Measurements from ENCODE around the gene RUBCN.

RUBCN gene

DNA sequence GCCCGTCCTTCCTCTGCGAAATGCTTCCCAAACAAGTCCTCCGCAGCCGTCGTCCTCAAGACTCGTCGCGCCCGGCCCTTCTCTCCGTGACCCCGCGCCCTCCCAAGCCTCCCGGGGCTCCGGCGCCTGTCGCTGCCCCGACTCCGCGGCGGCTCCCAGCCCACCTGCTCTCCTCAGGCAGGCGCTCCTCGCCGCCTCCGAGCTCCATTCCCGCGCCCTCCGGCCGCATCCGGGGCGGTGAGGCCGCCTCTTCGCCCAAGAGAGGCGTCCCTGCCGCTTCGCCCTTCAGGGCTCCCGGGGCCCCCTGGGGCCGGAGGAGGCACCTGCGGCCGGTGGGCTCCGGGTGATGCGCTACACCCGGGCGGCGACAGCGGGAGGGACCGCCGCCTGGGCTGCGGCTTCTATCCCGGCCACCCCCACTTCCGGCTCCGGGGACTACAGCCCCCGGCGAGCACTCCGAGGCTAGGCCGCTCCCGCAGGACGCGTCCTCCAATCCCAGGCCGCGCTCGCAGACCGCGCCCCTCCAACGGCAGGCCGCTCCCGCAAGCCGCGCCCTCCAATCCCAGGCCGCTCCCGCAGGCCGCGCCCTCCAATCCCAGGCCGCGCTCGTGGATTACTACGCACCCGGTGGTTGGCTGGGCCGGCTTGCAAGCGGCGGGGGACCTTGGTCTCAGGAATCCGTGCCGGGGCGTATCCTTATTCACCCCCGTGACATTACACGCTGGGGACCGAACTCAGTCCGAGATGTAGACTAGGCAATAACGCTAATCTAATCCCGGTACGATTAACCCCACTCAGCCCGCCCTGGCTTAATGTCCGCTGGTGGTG is at the start of gene RUBCN:
Gene RUBCN, minus strand, starts transcription at position 414 of the 828 bp plus-strand sequence. Its CDS starts 185 bp downstream, at position 229.
- DNase-seq (ENCODE audit: low spot score) = peak; percentile 99

DNA sequence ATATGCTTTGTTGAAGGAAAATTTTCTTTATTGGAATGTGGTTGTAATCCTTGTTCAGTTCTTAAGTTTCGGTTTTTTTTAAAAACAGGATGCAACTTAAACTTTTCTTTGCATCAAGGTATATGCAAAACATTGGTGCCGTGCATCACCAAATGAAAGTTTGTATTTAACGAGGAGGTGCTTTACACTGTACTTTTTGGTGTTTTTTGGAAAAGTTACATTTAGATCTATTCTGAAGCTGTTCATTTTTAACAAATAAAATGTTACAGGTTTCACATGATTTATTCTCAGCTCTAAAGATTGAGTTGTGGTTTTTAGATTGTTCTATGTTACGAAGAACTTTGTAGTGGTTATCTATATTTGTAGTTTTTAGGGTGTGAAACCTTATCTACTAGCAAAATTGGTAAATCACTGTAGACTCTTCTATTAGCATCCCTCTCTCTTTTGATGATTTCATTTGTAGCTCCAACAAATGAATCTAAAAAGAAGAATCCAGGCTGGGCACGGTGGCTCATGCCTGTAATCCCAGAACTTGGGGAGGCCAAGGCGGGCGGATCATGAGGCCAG is 47.4 kb upstream of the RUBCN start:
- no peak for DNase-seq (ENCODE audit: low spot score)

DNA sequence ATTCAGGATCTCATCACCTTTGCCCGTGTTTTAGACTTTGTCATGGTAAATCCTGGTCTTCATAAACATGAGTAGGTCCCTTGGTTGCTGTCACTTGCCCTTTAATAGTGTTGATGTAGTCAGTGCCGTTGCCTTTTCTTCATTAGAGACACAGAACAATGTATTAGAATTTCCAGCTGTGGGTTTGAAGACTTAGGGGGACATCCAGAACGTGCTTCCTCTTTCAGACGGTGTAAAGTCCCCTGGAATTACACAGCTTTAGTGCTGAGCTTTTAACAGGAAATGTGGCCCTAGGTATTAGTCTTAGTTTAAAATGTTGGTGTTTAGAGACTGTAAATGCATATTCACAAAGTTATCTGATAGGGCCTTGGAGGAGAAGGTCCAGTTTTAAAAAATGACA is 45.5 kb upstream of the RUBCN start:
- DNase-seq (ENCODE audit: low spot score) = no peak

DNA sequence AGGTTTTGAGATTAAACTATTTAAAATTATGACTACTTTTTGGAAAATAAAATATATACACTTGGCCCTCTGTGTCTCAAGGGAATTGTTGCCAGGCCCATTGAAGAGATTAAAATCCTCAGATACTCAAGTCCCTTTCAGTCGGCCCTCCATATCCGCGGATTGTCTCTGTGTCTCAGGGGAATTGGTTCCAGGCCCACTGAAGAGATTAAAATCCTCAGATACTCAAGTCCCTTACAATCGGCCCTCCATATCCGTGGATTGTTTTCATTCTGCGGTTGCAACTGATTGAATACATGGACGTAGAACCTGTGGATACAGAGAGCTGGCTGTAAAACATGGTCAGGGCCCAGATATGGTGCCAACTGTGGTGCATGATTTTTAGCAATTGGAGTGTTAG is 38.6 kb upstream of the RUBCN start:
- no peak for DNase-seq (ENCODE audit: low spot score)

DNA sequence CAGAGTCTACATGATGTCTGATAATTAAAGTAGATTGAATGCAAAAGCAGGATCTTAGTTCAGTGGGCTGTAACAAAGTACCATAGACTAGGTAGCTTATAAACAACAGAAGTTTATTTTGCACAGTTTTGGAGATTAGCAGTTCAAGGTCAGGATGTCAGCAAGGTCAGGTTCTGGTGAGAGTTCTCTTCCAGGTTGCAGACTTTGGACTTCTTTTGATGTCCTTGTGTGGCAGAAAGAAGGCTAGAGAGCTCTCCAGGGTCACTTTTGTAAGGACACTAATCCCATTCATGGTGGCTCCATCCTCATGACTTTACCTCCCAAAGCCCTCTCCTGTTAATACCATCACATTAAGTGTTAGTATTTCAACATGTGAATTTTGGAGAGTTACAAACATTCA is 25.1 kb upstream of the RUBCN start:
- no peak for DNase-seq (ENCODE audit: low spot score)

DNA sequence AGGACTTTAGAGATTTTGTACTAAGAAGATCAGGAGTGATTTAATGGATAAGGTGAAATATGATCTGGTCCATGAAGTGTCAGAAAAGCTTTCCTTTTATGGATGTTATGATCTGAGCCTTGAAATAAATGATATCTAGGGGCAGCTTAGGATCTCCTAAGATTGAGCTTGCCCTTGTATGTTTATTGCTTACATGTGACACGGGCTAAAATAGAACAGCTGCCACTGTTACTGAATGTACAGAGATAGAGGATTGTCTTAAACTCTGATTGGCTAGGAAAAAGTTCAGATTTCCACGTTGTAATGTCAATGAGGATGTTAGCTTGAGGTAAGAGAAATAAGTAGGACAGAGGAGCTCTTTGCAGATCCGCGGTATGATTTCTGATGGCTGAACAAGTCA is 21.8 kb upstream of the RUBCN start:
- no peak for DNase-seq (ENCODE audit: low spot score)

DNA sequence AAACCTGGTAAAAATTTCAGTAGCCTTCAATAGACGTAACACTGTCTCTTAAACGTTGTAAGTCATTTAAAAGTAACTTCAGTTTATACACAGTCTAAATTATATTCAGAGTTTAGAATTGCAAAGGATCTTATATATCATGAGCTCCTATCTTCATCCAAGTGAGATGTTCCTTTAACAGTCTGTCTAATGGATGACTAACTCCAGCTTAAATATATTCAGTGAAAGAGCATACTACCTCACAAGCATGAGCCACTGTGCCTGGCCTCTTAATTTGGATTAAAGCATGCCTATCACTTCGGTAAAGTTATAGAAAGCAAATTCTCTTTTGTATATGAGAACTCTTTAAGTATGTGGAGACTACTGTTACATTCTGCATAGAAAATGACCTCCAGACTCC is 20.0 kb upstream of the RUBCN start:
- no peak for DNase-seq (ENCODE audit: low spot score)

DNA sequence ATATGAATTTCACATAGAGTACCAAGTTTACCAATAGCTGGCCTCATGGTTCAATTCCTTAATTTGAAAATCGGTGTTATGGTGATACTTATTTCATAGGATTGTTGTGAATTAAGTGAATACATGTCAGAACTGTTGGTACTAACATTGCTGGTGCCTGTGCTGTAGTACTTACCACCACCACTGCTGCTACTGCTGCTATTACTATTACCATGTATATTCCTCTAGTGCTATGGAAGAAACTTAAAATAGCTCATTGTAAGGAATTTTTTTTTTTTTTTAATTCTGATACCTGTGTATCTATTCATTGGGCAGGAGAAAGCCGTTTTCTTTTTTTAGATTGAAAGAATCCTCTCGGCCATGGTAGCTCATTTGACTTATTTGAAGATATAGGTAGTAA is 16.6 kb upstream of the RUBCN start:
- no peak for DNase-seq (ENCODE audit: low spot score)

DNA sequence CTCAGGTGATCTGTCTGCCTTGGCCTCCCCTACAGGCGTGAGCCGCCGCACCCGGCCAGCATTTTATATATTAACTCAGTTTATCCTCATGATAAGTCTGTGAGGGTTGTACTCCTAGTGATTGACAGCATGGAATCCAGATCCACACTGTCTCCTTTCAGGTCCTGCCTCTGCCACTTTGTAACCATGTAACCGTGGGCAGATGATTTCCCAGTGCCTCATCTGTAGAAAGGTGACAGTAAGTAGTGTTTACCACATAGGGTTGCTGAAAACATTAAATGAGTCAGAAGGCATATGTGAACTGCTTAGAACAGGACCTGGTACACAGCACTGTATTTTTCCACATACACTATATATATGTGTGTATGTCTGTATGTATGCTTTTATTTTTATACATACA is 15.4 kb upstream of the RUBCN start:
- no peak for DNase-seq (ENCODE audit: low spot score)

DNA sequence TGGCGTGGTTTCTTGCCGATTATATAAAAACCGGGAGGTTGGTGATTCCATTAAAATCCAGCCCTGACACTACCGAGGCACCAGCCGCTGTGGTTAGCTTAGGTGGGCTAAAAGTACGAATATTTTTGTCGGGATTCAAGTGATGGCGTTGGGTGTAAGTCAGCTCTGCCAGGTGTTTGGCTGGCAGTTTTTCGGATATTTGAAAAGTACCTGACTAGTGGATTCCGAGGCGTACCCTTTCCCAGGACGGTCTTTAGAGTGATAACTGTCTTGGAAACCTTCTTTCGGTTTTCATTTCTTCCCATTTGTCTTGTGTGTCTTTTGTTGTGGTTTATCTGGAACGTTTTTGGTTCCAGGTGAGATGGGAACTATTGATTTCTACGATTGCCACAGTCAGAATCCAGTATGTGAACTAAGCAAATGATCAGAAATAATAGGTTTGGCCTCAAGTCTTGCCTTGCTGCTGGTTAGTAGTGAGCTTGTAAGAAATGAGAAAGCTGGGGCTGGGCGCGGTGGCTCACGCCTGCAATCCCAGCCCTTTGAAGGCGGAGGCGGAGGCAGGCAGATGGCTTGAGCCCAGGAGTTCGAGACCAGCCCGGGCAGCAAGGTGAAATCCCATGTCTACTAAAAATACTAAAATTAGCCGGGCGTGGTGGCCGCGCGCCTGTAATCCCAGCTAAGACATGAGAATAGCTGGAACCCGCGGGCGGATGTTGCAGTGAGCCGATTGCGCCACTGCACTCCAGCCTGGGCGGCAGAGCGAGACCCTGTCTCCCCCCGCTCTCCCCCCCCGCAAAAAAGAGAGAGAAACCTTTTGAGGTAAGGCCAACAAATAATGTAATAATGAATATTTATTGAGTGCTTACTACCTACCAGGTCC is 14.4 kb upstream of the RUBCN start:
- peak; percentile 32 for DNase-seq (ENCODE audit: low spot score)

DNA sequence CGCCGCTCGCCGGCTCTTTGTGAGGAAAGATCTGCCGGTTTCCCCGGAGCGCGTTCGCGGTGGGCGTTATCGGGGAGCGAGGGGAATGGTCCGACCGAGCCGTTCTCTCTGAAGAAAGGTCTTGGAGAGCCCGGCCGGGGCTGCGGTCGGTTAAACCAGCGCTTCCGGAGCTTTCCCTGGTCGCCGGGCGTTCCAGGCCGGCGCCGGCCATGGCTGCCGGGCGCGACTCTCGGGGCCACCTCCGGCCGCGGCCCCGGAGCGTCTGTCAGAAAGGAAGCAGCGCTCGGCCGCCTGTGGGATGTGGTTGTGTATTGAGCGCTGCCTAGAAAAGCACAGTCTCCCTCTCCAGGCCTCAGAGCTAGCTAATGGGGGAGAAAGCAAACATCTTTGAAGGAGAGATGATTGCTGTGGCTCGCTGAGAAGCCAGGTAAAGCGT is 13.7 kb upstream of the RUBCN start:
- peak; percentile 72 for DNase-seq (ENCODE audit: low spot score)

DNA sequence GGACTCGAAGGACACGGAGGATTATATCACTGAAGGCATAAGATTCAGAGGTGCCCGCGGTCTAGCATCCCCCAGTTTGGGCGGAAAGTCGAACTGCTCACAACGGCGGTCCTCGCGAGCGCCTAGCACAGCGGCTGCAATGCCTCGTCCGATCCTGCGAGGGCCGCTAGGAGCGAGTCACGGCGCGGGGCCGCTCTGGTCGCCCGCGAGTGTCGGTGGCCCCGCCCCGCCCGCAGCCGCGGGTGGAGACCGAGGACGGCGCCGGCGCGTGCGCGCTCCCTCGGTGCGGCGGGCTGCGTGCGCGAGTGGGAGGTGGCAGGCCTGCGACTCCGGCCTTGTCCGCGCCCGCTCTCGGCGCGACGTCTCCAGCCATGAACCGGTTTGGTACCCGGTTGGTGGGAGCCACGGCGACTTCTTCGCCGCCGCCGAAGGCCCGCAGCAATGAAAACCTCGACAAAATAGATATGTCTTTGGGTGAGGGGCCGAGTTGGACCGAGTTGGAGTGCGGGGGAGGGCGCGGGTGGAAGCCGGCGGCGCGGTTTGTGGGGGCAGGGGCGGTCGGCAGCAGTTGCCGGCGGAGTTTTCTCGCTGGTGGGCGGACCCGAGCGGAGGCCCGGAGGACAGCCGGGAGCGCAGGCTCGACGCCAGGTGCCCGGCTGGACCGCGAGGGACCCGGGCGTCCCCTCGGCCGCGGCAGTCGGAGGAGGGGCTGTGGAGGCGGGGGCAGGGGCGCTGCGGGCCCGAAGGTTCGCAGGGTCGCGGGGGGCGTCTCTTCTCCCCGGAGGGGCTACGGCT is 13.1 kb upstream of the RUBCN start, which contains the start of gene FYTTD1:
Gene FYTTD1, plus strand, starts transcription at position 283 of the 795 bp plus-strand sequence. Its CDS starts 89 bp downstream, at position 372.
- peak; percentile 96 for DNase-seq (ENCODE audit: low spot score)

DNA sequence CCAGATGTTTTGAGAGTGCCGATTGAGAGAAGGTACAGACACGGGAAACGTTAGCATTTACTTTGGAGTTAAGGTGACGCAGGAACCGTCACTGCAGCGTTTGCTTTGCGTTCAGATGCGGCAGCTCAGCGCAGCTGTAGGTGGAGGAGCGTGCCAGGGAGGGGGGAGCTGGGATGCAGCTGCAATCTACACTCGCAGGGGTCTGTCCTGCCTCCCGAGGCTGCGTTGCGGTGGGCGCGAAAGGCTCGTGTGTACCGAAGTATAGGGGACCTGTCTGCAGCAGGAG is 12.6 kb upstream of the RUBCN start:
- DNase-seq (ENCODE audit: low spot score) = no peak

DNA sequence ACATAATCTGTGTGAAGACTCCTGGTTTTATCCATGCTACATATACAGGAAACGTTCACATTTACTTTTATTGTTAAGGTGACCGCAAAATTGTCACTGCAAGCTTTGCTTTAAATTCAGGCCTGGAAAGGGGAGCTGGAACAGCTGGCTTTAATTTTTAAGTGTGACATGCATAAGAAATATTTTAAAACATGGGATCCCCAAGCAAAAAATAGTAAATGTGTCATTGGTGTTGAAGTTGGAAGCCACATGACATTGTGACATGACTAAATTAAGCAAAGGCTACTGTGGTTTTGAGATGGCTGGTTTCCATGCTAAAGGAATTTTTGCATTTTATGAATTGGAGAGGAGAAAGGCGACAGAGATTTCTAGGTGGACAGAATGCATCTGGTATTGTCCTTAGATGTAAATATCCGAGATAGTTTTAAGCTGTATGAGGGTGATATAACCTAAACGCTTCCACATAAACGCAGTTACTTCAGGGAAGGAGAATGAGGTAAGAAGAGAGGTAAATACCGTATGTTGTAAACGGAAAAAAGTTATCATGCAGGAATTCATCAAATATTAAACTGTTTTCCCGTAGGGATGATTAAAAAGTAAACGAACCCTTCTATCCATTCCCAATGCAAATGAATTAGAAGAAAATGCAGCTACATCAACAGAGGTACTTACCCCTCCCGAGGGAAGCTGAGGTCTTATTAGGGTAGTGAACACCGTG is 12.1 kb upstream of the RUBCN start:
- no peak for DNase-seq (ENCODE audit: low spot score)

DNA sequence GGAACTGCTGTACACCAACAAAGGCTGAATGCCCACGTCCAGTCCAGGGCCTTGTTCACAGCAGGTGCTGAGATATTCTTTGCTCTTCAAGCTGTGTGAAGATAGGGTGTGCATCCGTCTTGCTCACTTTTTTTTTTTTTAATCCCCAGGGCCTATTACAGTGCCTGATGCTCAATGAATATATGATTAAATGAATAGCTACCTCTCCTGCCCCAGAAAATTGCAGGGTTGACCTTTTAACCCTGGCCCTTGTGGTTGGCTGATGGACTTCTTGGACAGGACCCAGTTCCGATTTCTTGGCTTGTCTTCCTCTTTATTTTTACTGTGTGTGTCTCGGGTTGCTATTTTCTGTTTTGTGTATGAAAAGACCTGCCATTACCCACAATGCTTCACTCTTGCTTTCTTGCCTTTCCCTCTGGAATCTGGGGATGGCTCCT is 10.1 kb upstream of the RUBCN start:
- peak; percentile 35 for DNase-seq (ENCODE audit: low spot score)

DNA sequence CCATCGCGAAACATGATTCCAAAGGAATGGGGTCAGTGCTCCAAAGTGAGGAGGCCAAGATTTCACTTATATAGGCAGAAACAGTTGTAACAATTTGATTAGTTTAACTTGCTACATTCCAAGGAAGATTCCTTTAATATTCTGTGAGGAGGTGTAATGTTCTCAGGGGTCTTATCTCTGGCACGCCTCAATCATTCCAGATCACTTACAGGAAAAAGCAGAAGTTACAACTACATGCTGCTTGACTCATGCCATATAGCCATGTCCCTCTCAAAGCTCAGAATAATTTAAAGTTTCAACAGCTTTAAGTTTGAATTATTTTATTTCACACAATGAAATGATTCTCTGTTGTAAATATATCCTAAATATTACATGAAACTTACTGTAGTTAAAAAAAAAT is 9.5 kb upstream of the RUBCN start:
- no peak for DNase-seq (ENCODE audit: low spot score)

DNA sequence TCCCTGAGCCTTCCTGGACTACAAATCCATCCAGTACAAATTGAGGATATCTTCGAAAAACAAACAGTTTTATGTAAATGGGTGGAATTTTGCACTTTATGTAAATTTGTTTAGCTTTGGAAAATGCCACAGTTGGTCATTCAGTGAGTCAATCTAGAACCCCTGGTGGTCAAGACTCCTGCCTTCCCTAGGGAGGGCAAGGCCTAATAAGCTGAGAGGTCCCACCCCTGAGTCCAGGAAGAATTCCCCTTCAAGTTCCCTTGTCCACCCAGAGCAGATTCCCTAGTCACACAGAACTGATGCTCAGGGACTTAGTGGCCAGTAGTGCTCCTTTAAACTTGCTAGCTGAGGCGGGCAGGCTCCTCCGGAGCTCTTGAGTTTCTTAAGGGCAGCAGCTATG is 6.1 kb upstream of the RUBCN start:
- no peak for DNase-seq (ENCODE audit: low spot score)

DNA sequence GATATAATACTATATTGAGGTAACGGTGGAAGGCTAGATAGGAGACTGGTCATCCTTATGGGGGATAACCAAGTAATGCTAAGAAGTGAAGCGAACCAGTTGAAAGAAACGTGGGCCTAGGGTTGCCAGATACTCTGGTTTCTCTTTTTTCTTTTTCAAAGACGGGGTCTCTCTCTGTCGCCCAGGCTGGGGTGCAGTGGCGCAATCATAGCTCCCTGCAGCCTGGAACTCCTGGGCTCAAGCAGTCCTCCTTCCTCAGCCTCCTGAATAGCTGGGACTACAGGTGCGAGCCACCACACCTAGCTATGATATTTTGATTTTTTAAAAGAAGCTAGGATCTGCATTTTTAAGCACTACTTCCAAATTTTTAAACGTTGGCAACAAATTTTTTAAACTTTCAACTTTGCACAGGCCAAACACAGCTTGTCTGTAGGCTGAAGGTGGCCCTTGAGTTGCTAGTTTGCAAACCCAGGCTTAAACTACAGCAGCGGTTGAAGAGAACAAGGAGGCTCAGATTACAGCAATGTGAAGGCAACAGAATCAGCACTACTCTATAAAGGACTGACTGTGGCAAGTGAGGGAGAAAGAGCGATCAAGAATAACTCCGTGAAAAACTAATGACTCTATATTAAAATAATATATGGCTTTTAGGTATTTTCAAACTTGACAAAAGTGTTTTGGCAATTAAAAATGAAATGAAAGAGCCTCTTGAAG is 1.2 kb upstream of the RUBCN start:
- DNase-seq (ENCODE audit: low spot score) = no peak

DNA sequence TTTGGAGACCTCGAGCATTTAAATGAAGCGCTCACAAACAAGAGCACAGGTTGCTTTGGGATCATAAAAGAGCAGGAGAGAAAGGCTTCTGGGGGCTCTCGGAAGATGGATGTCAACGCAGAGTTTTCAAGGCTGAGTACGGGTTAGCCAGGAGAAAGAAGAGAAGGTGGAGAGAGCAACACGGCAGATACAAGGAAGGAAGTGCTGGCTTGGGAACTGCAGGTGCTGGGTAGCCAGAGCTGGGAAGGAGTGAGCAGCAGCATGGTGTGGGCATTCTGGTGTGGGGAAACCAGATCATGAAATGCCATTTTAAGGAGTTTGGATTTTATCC is 580 bp upstream of the RUBCN start:
- no peak for DNase-seq (ENCODE audit: low spot score)

DNA sequence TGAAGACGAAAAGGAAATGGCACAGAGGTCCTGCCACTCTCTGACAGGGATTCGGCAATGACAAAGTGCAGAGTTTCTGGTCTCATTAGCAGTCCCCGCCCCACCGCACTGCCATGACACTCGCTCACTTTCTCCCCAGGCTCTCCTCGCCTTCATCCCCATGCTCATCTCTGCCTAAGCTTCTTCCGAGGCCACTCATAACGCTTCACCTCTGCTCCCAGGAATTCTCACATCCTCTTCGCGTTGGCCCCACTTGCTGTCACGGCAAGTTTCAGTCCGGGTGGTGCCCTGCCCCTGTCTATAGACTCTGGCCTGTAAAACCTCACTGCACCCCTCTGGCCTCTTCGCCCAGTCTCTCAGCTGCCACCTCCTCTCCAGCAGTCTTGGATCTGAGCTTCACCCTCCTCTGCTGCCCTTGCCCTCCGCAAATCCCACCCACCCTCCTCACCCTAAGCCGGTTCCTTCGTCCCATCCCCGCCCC is 654 bp downstream of the RUBCN start:
- DNase-seq (ENCODE audit: low spot score) = no peak
